Glomerular visceral epithelial cell (primary cell): ENCODE data around the gene FIP1L1.
A peak's percentile ranks its signal among the peaks of the same experiment; 100 is the strongest.
"Not testable (repeated sequence)": the region's sequence is repeated elsewhere in the genome, so short reads cannot be mapped to it uniquely, and the experiment has no call there.

Experiments used
- DNase-seq: peaks from one replicate; pipeline ENCODE4 v3.0.0-alpha.2; 2016; ENCODE audit errors: extremely low spot score

The FIP1L1 gene, protein sequence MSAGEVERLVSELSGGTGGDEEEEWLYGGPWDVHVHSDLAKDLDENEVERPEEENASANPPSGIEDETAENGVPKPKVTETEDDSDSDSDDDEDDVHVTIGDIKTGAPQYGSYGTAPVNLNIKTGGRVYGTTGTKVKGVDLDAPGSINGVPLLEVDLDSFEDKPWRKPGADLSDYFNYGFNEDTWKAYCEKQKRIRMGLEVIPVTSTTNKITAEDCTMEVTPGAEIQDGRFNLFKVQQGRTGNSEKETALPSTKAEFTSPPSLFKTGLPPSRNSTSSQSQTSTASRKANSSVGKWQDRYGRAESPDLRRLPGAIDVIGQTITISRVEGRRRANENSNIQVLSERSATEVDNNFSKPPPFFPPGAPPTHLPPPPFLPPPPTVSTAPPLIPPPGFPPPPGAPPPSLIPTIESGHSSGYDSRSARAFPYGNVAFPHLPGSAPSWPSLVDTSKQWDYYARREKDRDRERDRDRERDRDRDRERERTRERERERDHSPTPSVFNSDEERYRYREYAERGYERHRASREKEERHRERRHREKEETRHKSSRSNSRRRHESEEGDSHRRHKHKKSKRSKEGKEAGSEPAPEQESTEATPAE

DNA sequence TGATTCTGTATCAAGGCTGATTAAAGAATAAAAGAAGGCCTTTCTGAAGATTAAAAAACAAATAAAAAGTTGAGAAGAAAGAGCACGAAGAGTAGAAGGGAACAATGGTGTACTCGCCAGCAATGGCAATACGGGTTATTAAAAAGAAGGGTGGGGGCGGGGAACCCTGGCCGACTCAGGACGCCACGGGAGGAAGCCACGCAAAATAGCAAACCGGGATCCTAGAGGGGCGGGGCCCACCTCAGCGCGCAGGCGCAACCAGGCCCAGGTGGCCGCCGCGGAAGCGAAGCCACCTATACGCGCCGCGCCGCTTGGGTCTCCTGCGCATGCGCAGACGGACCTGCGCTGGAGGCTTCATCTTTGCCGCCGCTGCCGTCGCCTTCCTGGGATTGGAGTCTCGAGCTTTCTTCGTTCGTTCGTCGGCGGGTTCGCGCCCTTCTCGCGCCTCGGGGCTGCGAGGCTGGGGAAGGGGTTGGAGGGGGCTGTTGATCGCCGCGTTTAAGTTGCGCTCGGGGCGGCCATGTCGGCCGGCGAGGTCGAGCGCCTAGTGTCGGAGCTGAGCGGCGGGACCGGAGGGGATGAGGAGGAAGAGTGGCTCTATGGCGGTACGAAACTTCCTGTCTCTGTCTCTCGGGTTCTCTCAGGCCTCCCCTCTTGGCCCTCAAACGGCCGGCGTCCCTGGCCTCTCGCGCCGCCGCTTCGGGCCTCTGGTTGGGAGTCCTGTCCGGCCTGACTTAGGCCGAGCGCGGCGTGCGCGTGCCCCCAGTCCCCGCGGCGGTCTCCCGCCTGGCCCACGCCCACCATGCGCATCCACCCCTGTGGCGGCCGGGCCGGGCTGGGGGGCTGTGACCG is at the start of gene FIP1L1:
Gene FIP1L1, plus strand, starts transcription at position 323 of the 852 bp plus-strand sequence. Its CDS starts 198 bp downstream, at position 521.
- peak; percentile 97 for DNase-seq

DNA sequence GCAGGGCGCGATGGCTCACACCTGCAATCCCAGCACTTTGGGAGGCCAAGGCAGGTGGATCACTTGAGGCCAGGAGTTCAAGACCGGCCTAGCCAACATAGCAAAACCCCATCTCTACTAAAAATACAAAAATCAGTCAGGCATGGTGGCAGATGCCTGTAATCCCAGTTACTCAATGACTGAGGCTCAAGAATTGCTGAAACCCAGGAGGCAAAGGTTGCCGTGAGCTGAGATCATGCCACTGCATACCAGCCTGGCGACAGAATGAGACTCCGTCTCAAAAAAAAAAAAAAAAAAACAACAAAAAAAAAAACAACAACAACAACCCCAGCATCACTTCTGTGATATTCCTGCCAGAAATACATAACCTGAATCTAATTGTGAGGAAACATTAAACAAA is 42.5 kb upstream of the FIP1L1 start:
- peak; percentile 27 for DNase-seq

DNA sequence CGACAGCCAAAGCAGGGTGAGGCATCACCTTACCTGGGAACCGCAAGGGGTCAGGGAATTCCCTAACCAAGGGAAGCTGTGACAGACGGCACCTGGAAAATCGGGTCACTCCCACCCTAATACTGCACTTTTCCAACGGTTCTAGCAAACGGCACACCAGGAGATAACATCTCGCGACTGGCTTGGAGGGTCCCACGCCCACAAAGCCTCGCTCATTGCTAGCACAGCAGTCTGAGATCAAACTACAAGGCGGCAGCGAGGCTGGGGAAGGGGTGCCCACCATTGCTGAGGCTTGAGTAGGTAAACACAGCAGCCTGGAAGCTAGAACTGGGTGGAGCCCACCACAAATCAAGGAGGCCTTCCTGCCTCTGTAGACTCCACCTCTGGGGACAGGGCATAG is 37.3 kb upstream of the FIP1L1 start:
- DNase-seq, result not testable (repeated sequence)

DNA sequence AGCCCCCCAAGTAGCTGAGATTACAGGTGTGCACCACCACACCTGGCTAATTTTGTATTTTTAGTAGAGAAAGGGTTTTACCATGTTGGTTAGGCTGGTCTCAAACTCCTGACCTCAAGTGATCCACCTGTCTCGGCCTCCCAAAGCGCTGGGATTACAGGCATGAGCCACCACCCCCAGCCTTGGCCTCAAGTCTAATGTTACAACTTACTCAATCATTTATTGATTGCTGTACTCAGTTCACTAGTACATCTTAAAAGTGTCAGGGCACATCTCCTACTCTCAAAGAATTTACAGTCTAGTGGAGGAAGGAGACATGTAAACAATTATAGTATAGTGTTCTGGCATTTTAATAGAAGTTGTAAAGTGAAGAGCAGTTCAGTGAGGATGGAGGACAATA is 31.0 kb upstream of the FIP1L1 start:
- DNase-seq, result not testable (repeated sequence)

DNA sequence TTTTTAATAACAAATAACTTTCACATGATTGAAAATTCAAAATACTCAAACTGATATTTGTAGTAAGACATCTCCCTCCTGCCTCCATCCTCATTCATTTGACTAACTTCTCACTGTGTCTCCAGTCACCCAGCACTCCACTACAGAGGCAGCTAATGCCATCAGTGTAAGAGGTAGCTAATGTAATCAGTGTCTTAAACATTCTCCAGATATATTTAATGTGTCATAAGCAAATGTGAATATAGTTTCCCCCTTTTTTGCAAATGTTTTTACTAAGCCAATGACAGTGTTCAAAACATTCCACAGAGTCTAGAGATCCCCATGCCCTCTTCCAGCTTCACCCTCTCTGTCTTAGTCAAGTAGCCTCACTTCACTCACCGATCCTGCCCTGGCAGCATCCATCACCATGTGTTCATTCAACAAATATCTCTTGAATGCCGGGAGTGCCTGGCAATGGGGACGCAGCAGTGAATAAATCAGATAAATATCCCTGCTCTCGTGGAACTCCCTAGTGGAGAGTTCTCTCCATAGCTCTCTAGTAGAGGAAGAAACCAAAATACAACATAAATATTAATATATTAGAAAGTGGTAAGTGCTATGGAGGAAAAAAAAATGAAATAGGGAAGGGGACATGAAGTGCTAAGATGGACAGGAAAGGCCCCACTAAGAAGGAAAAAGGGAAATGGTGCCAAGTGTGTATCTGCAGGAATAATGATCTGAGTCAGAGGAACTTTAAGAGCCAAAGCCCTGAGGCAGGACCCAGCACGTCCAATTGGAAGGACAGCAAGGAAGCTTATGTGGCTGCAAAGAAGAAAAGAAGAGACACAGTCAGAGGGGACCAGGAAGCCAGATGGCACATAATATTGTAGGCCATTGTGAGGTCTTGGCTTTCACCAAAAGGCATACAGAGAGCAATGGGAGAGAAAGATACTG is 30.3 kb upstream of the FIP1L1 start:
- DNase-seq, result no peak

DNA sequence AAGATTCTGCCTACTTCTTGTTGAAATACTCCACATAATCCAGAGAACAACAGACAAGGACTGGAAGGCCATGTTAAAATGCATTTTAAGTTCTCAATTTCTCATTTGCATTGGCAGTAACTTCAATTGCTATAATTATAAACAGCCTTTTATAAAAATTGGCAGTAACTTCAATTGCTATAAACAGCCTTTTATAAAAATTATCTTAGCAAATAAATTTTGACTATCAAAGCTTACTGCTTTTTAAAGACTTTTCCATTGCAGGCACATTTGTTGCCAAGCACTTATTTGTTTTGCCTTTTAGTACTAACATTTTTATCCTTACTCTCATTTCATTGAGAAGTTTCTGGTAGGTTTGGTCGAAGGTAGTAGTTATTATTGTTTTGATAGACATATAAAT is 29.4 kb upstream of the FIP1L1 start:
- DNase-seq, result no peak

DNA sequence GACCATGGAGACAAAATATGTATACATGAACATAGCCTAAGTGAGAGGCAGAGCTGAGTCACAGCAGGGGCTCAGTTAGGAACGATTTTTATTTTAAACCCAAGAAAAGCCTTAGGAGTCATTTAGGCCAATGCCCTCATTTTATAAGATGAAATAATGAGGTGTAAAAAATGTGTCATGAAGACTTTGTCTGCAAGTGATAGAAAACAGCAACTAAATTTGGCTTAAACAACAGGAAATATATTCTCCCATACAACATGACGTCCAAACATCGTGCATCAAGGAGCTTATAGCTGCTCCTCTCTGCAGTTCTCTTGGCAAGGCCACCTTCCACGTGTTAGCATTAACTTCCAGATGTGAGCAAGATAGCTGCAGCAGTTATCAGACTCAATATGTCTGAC is 28.4 kb upstream of the FIP1L1 start:
- no peak for DNase-seq

DNA sequence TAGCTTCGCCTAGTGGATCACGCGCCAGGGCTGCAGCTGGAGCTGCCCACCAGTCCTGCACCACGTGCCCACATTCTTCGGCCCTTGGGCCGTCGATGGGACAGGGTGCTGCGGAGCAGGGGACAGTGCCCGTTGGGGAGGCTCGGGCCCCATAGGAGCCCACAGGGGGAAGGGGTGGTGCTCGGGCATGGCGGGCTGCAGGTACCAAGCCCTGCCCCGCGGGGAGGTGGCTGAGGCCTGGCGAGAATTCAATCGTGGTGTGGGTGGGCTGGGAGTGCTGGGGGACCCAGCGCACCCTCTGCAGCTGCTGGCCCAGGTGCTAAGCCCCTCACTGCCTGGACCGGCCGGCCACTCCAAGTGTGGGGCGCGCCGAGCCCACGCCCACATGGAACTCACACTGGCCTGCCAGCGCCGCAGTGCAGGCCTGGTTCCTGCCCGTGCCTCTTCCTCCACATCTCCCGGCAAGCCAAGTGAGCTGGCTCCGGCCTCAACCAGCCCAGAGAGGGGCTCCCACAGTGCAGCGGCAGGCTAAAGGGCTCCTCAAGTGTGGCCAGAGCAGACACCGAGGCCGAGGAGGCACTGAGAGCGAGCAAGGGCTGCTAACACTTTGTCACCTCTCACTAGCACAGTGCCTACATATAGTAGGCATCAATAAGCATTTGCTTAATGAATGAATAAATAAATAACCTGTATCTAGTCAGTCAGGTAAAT is 23.3 kb upstream of the FIP1L1 start:
- no peak for DNase-seq

DNA sequence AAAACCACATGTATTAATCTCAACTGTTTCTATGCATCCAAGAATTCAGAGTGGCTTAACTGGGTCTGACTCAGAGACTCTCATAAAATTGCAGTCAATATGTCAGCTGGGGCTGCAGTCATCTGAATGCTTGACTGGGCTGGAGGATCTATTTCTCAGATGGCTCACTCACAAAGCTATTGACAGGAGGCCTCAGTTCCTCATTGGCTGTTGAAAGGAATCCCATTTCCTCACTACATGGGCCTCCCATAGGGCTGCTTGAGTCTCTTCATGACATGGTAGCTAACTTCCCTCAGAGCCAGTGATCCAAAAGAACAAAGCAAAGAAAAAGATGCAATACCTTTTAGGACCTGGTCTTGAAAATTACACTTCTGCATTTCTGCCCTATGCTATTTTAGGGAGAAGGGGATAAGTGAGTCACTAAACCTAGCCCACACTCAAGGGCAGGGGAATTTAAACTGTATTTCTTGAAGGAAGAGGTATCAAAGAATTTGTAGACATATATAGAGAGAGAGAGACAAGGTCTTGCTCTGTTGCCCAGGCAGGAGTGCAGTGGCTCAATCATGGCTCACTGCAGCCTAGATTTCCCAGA is 21.4 kb upstream of the FIP1L1 start:
- no peak for DNase-seq

DNA sequence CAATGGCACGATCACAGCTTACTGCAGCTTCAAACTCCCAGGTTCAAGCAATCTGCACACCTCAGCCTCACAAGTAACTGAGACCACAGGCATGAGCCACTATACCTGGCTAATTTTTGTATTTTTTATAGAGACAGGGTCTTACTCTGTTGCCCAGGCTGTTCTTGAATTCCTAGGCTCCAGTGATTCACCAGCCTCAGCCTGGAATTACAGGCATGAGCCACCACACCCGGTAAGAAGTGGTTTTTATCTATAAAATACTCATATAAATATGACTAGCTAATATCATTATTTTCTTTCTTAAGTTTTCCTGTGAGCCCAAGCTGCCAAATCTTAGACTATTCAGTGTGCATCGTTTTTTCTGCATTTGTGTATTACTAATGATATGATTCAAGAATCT is 16.0 kb upstream of the FIP1L1 start:
- DNase-seq, result no peak

DNA sequence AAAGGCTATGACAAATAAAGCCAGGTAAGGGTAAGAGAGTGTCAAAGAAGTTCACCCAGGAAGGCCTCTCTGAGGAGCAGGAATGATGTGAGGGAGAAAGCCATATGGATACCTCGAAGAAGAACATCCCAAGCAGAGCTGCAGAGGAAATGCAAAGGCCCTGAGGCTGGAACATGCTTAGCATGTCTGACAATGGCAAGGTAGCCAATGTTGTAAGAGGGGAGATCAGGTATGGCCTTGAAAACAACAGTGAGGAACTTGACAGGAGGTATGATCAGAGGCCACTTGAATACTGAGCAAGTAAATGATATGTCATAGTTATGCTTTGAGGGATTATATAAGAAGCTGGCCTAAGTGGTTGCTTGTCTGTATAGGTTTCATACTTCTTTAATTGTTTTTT is 15.3 kb upstream of the FIP1L1 start:
- no peak for DNase-seq

DNA sequence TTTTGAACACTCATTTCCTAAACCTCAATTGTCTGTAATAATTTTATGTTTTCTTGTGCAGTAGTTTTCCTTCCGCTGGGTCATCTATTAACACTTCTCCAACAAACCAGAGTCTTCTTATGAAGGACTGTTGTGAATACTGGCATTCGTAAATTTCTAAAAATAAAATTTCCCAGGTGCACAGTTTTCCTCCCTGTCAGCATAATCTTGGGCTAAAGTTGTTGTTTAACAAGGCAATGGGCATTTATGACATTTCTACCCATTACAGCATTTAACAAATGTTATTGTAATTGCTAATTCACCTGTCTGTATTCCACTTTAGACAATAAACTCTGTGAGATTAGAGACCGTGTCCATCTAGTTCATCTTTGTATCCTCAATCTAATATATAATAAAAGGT is 12.8 kb upstream of the FIP1L1 start:
- no peak for DNase-seq

DNA sequence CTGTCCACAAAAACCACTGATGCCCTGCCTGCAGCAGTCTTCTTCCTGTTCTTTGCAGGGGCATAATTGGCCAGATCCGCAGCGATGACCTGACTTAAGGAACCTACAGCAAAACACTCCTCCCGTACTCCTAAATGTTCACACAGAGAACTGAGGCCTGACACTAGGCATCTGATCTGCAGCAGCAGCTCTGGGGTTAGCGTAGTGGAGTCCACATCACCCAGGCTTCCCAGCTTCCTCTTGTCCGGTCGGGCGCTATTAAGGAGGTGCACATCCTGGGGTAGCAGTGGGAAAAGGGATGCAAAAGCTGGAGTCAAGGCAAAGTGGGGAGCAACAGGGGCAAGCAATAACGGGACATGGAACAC is 12.3 kb upstream of the FIP1L1 start:
- peak; percentile 24 for DNase-seq

DNA sequence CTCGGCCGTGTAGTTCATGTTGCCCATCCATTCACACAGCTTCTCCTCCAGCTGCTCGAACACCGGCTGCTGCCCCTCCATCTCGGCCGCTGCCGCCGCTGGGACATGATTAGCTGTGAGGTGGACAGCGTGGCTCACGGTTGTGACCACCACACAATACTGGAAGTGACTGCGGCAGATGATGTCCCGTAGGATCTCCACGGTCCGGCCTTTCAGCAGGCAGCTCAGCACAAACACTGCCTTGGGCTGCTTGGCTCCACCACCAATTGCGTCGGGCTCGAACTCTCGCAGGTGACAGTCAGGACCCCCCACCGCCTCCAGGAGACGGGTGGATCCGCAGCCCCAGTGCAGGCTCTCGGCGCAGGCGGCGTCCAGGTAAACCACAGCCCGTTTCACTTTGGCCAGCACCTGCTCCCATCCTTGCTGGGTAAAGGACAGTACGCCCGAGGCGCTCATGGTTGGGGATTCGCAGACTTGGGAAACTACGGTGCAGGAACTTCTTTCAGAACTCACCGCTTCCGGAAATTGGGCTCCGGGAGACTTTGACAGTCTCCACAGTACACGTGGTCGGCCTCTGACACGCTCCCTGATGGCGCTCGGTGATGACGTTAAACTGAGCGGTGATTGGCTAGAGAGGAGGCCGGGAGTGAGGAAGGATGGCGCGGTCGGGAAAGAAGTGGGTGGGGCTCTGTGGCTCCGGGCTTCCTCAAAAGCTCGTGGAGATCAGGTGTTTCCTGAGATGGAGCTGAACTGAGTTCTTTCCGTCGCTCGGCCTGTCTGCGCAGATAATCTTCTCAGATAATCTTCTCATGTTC is 11.7 kb upstream of the FIP1L1 start, which contains the start of gene SCFD2:
Gene SCFD2, minus strand, starts transcription at position 576 of the 815 bp plus-strand sequence.
- peak; percentile 96 for DNase-seq

DNA sequence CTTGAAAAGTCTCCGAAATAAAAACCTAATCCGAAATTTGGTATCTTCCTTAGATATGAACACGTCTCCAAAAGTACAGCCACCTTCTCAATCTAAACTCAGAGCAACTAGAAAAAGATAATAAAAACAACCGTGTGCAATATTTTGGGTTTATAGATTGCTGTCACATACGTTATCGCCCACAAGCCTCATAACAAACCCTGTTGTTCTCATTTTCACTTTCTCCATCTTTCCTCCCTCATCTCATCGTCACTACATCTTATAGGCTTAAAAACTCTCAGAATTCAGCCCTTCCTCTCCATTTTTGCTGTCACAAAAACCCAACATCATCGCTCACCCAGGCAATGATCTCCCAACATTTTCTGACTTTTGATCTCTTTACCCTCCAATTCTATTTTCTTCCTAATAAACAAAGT is 11.1 kb upstream of the FIP1L1 start:
- no peak for DNase-seq

DNA sequence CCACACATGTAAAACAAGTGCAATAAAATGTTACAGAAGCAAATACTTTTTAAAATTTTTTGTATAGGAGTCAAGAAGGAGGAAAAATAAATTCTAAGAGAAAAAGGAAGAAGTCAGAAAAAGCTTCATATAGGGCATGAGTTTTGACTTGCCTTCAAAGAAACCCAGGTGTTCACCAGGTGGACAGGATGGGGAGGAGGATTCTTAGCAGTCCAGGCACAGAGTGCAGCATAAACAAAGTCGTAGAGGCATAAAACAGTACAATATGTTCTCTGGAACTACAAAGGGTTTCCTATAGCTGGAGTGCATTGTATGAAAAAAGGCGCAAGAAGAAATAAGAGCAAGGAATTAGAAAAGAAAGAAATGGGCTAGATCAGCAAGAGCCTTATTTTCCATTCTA is 9.7 kb upstream of the FIP1L1 start:
- DNase-seq, result no peak

DNA sequence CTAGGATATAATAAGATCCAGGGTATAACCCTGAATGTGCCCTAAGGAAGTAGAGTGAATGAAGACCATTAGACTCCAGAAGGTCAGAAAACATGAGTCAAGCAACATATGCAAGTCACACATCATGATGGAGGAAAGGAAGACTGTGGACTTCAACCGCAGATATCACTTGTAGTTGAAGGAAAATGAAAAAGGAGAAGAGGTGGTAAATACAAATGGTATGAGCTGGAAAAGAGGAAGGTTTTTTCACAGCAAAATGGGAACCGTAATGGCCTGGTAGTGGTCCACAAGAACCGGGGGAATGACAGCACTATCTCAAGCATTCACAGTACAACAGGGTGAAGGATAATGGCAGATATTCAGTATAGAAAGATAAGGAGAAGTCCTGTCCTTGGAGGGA is 6.4 kb upstream of the FIP1L1 start:
- no peak for DNase-seq

DNA sequence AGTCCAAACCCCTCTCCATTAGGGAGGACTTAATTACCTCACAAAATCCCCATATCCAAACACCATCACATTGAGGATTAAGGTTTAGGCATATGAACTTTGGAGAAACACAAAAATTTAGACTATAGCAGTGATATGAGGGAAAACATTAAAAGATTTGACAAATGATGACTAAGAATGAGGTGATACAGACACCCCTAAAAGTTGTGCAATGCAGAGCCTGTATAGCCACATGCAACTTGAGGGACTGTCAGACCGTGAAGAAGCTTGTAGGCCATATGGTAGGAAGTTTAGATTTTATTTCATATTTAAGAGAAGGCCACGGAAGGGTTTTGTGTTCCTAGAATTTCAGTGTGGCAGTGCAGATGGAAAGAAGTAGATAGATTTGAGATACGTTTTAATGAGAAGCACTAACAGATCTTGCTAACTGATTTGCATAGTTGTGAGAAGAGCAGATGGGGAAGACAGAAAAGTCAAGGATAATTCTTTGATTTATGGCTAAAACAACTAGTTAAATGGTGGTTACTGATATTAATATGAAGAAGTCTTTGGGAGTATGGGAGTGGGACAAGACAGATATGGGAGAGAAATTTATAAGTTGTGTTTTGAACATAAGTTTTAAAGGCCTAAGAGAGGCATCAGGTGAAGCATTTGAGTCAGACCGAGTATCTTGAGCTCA is 5.5 kb upstream of the FIP1L1 start:
- DNase-seq, result no peak

DNA sequence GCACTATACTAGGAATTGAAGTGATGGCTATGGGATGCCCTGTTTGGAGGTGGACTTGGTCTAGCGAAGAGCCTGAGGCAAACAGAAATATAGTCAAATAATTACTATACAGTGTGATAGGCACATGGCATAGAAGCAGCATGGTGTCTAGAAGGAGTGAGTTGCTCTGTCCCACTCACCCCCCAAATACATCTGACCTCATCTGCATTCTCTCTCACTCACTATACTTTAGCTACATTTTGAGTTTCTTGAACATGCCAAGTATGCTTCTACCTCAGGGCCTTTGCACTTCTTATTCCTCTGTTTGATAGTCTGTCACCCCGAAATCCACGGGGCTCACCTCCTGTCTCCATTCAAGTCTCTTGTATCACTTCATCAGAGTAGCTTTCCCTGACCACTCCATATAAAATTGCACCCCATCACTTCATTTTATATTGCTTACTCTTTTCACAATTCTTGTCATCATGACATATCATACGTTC is 2.6 kb upstream of the FIP1L1 start:
- no peak for DNase-seq
